HG03575 (cell line): Measurements from ENCODE around the gene PNCK.

Experiments
- ATAC-seq: cut with Tn5 transposase; IDR thresholded peaks from one replicate; pipeline ENCODE4 v1.9.1; 2021; ENCODE audit not compliant: unreplicated experiment, insufficient number of reproducible peaks, low FRiP score; ENCODE audit errors: extremely low read depth

PNCK gene

DNA sequence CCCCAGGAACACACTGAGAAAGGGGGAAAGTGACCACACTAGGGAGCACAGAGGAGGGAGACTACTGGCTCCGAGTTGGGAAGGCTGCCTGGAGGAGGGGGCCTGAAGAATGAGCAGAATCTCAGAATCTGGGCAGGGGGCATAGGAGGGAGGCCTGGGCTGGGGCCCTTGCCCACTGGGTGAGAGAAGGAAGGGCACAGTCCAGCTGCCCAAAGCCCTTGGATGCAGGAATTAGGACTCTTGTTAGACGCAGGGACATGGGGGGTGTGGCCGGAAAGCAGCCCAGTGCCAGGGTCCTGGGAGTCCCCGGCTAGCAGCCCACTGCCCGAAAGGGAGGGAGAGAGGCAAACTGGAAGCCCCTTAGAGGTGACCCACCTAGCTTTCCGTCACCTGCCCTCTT is 28.5 kb downstream of the PNCK start:
- no peak for ATAC-seq

GRCh38 chrX:153644356-153645125 is 29.1 kb downstream of the PNCK start:
- no peak for ATAC-seq

DNA sequence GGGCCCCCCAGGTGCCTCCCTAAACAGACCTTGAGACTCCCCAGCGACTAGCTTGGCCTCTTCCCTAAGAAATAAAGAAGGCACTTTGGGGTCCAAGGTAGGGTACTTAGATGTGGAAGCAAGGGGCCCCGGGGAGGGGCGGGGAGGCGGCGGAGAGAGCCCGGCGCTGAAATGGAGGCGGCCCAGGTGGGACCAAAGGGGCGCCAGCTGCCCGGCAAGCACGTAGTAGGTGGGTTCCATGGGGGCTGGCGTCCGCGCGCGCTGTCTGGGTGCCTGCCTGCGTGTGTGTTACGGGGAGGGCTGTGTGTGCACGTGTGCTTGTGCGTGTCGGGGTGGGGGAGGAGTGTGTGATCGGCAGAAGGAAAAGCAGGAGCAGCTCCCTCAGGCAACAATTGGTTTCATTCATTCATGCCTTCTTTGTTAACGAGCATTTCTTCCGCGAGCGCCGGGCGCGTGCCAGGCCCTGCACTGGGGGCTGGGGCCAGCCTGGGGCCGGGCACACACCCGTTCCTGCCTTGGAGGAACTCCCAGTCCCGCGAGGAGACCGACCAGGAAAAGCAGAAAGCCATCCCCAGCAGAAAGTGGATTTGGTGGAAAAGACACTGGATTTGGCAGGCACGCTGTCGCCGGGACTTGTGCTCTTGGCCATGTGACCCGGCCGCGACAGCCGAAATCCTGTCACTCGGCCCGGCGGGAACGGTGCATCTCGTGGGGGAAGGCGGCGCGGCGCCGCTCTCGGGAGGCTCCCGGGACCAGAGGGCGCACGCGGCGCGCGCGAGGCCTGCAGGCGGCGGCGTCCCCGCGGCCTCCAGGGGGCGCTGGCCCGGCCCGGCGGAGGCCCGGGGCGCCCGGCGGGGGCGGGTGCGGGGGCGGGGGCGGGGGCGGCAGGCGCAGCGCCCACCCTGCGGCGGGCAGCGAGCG is 29.9 kb downstream of the PNCK start:
- no peak for ATAC-seq

GRCh38 chrX:153642655-153643430 is 30.8 kb downstream of the PNCK start:
- ATAC-seq, result no peak

GRCh38 chrX:153642051-153642654 is 31.5 kb downstream of the PNCK start:
- ATAC-seq, result no peak

GRCh38 chrX:153641627-153642026 is 32.0 kb downstream of the PNCK start:
- no peak for ATAC-seq

- no peak for ATAC-seq
Measured at GRCh38 chrX:153640736-153641575, 32.7 kb downstream of the PNCK start.

GRCh38 chrX:153640045-153640686 is 33.4 kb downstream of the PNCK start:
- ATAC-seq, result no peak

- ATAC-seq, result no peak
Measured at GRCh38 chrX:153639177-153640044, 34.2 kb downstream of the PNCK start.

DNA sequence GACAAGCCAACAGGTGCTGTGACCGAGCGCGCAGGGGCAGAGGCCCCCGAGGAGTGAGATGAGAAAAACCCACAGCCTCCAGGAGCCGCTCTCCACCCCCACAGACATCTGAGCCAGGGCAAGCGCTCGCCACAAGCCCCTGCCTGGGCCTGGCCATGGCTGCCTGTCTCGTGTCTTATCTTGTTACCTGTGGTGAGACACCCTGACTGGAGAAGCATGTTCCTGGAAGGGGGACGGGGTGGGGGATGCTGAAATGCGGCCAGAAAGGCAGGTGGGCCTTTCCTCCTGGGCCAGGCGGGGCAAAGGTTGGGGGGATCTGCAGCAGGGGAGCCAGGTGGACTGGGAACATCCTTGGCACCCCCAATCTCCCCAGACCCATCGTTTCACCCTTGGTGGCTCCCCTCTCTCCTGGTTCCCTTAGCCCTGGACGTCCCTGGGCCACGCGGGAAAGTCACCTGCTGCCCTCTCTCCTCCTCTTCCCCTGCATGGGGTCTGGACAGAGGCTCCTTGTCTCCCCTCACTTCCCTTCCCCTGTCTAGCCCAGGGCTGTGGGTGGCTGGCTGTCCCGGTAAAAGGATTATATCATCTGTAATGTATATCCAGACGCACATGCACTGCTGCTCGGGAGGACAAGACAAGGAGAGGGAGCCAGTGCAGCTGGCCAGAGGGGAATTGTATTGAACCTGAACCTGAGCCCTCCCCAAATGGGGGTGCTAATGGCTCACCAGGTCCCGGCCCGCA is 35.0 kb downstream of the PNCK start:
- ATAC-seq, result no peak

DNA sequence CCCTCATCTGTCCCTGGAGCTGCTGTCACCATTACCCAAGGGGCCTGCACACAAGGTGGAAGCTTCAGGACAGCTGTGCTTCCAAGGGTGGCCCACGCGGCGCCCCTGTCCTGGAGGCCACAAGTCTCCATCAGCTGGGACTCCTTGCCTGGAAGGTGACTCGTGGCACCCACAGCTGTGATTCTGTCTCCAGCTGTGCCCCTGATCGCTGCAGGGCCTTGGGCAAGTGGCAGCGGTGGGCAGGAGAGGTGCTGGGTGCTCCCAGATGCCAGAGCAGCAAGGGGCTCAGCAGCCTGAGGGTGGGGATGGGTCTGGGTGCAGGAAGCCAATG is 35.6 kb downstream of the PNCK start:
- ATAC-seq, result no peak

GRCh38 chrX:153637121-153638040 is 36.2 kb downstream of the PNCK start:
- ATAC-seq, result no peak

- ATAC-seq, result no peak
Measured at GRCh38 chrX:153636716-153637115, 36.9 kb downstream of the PNCK start.

- ATAC-seq, result no peak
Measured at GRCh38 chrX:153635788-153636668, 37.6 kb downstream of the PNCK start.

DNA sequence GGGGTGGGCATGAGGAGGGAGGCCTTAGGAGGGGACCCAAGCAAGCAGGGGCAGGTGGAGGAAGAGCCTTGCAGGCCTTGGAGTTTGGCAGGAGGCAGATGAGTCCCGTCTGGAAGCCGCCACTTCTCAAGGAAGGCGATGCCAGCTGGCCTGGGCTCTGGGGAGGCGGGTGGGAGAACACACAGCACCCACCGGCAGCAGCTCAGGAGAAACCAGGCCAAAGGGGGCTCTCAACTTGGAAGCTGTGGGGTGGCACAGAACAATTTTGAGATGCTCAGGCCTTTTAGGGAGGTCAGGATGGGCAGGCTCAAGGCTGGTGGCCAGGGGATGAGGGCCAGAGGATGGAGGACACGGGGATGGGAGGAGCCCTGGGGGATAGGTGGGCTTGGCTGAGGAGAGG is 38.2 kb downstream of the PNCK start:
- ATAC-seq, result no peak
